HG03045 (cell line): ENCODE results near the gene ITGAX.

Experiments used
- ATAC-seq: cut with Tn5 transposase; IDR thresholded peaks from one replicate; pipeline ENCODE4 v1.9.1; 2021; ENCODE audit warnings: mild to moderate bottlenecking, moderate library complexity; ENCODE audit not compliant: unreplicated experiment

ITGAX gene

GRCh38 chr16:31347445-31347844, 7.5 kb upstream of the ITGAX start:
- ATAC-seq: no peak

- ATAC-seq: no peak
Measured at GRCh38 chr16:31348579-31348978, 6.4 kb upstream of the ITGAX start.

GRCh38 chr16:31350275-31351005, 4.5 kb upstream of the ITGAX start:
- ATAC-seq: no peak

GRCh38 chr16:31351246-31351941, 3.6 kb upstream of the ITGAX start:
- ATAC-seq: no peak

- no peak for ATAC-seq
Measured at GRCh38 chr16:31351942-31352325, 3.0 kb upstream of the ITGAX start.

- ATAC-seq: no peak
Measured at GRCh38 chr16:31352376-31353115, 2.4 kb upstream of the ITGAX start.

GRCh38 chr16:31355431-31356100, 590 bp downstream of the ITGAX start:
- no peak for ATAC-seq

- ATAC-seq: no peak
Measured at GRCh38 chr16:31356566-31357323, 1.8 kb downstream of the ITGAX start.

GRCh38 chr16:31357324-31358109, 2.5 kb downstream of the ITGAX start:
- no peak for ATAC-seq

GRCh38 chr16:31360251-31360650, 5.3 kb downstream of the ITGAX start:
- ATAC-seq: no peak

- no peak for ATAC-seq
Measured at GRCh38 chr16:31361201-31362110, 6.5 kb downstream of the ITGAX start.

GRCh38 chr16:31362476-31363405, 7.8 kb downstream of the ITGAX start:
- no peak for ATAC-seq

- no peak for ATAC-seq
Measured at GRCh38 chr16:31363721-31364120, 8.7 kb downstream of the ITGAX start.

GRCh38 chr16:31364421-31364820, 9.4 kb downstream of the ITGAX start:
- ATAC-seq: no peak

- no peak for ATAC-seq
Measured at GRCh38 chr16:31365131-31365865, 10.3 kb downstream of the ITGAX start.

- no peak for ATAC-seq
Measured at GRCh38 chr16:31367853-31368252, 12.9 kb downstream of the ITGAX start.

- no peak for ATAC-seq
Measured at GRCh38 chr16:31371008-31371407, 16.0 kb downstream of the ITGAX start.
